HepG2 (cell line): ENCODE data around the gene TMEM229B. TPM values are rescaled to one million over a fixed set of nuclear protein-coding genes. Genes with fewer than 3 reads are reported as not detected.

Experiments
- ATAC-seq: fragments of 200-7000 bp; cut with Tn5 transposase; 3 replicates; pipeline ENCODE4 v1.9.1; 2020; ENCODE audit warnings: mild to moderate bottlenecking, moderate library complexity
- BruUV-seq: library from RNA; stranded (reverse); fragments of 400-500 nt; replicated peaks from 2 replicates; lab custom pipeline; 2021; lab: Mats Ljungman, UMichigan
- CTCF ChIA-PET: fragments of 300-600 bp; formaldehyde crosslinking; extraction: SDS; loops from one replicate; lab custom pipeline; 2021; ENCODE audit warnings: low total read pairs, inconsistent platforms, low intra/inter-chr PET ratio; lab: Yijun Ruan, JAX
- POLR2A ChIA-PET: fragments of 350-600 bp; sonication (Branson Sonifier 250); formaldehyde crosslinking; loops from one replicate; lab custom pipeline; 2020; ENCODE audit warnings: antibody characterized with exemption, inconsistent platforms; lab: Yijun Ruan, JAX
- DNase-seq: peaks from one replicate; pipeline ENCODE4 v3.0.0-alpha.2; 2015; ENCODE audit warnings: low spot score
- FAIRE-seq: peaks from 3 replicates; lab custom pipeline; 2011; peaks lifted over from hg19 to GRCh38; lab: Jason Lieb, UNC
- H2AFZ ChIP-seq: one replicate; pipeline ENCODE4 v1.6.1; 2011; ENCODE audit warnings: low read length, inconsistent platforms
- H3K27ac ChIP-seq: fragments of 300-600 bp; 3 replicates; pipeline ENCODE4 v1.8.0; 2011; ENCODE audit warnings: mixed run types, mild to moderate bottlenecking, mixed read lengths, low read length, inconsistent platforms; ENCODE audit not compliant: insufficient read depth; ENCODE audit errors: extremely low read length
- H3K27me3 ChIP-seq, 2 experiments: fragments of 200-600 bp in 1 of 2; 2 replicates in 1 of 2; 3 replicates in 1 of 2; pipeline versions ENCODE4 v1.6.0 to v1.8.0; 2011; ENCODE audit warnings: low read length in 2 of 2, mild to moderate bottlenecking in 2 of 2, moderate library complexity in 2 of 2, inconsistent platforms in 1 of 2; ENCODE audit not compliant: insufficient read depth in 2 of 2, control insufficient read depth in 1 of 2
- H3K36me3 ChIP-seq, 2 experiments: fragments of 200-600 bp in 1 of 2; replicated peaks in 1 of 2; 2 replicates in 1 of 2; 3 replicates in 1 of 2; pipeline versions ENCODE4 v1.5.1 to v1.8.0; 2011; ENCODE audit warnings: low read length in 2 of 2, inconsistent platforms in 1 of 2; ENCODE audit not compliant: insufficient read depth in 2 of 2, control insufficient read depth in 1 of 2
- H3K4me1 ChIP-seq: 2 replicates; pipeline ENCODE4 v1.5.1; 2012; ENCODE audit warnings: low read length, inconsistent platforms; ENCODE audit not compliant: insufficient read depth
- H3K4me2 ChIP-seq: 2 replicates; pipeline ENCODE4 v1.6.0; 2011; ENCODE audit warnings: low read depth, low read length, inconsistent platforms
- H3K4me3 ChIP-seq, 3 experiments: fragments of 200-600 bp in 1 of 3; sonication (generic), shearing (Covaris generic) in 1 of 3; replicated peaks in 1 of 3; 2 replicates each; pipeline ENCODE4 v1.5.1; 2011 to 2016; ENCODE audit warnings: low read length in 3 of 3, inconsistent platforms in 2 of 3, low read depth in 2 of 3, mild to moderate bottlenecking in 2 of 3, control low read depth in 1 of 3, mixed read lengths in 1 of 3; ENCODE audit not compliant: insufficient read depth in 1 of 3
- H3K79me2 ChIP-seq: one replicate; pipeline ENCODE4 v1.6.1; 2011; ENCODE audit warnings: low read length, inconsistent platforms; ENCODE audit not compliant: insufficient read depth
- H3K9ac ChIP-seq: 2 replicates; pipeline ENCODE4 v1.6.0; 2011; ENCODE audit warnings: mild to moderate bottlenecking, low read depth, low read length, inconsistent platforms; ENCODE audit not compliant: insufficient read depth
- H3K9me3 ChIP-seq: 2 replicates; pipeline ENCODE4 v1.5.1; 2012; ENCODE audit warnings: mild to moderate bottlenecking, low read length
- H4K20me1 ChIP-seq: 2 replicates; pipeline ENCODE4 v1.6.0; 2011; ENCODE audit warnings: inconsistent platforms, mild to moderate bottlenecking, low read length, moderate library complexity; ENCODE audit not compliant: insufficient read depth
- MAZ ChIP-seq, 2 experiments: sonication (generic) in 1 of 2; formaldehyde crosslinking in 1 of 2; IDR thresholded peaks; 2 replicates each; pipeline versions ENCODE4 v1.5.0 to v1.6.1; 2012 to 2020; ENCODE audit warnings: low read depth in 2 of 2, mild to moderate bottlenecking in 2 of 2, borderline replicate concordance in 1 of 2, improper control_type of control experiment in 1 of 2, low read length in 1 of 2, missing genetic modification reagents in 1 of 2, moderate library complexity in 1 of 2
- MTF1 ChIP-seq: sonication (generic); formaldehyde crosslinking; IDR thresholded peaks from 2 replicates; pipeline ENCODE4 v1.5.0; 2020; ENCODE audit warnings: missing genetic modification reagents
- RARG ChIP-seq: sonication (generic); formaldehyde crosslinking; IDR thresholded peaks from 2 replicates; pipeline ENCODE4 v1.4.0; 2020; ENCODE audit warnings: low read depth, mild to moderate bottlenecking, missing genetic modification reagents
- RFX1 ChIP-seq: fragments of 450-650 bp; IDR thresholded peaks from 2 replicates; pipeline ENCODE4 v1.6.1; 2017
- RXRB ChIP-seq: IDR thresholded peaks from 2 replicates; pipeline ENCODE4 v1.6.1; 2016; ENCODE audit warnings: borderline replicate concordance, missing genetic modification reagents, missing compliant biosample characterization
- YY1 ChIP-seq: IDR thresholded peaks from 2 replicates; pipeline ENCODE4 v1.6.1; 2011; ENCODE audit warnings: low read length, low read depth, moderate library complexity, mild to moderate bottlenecking; ENCODE audit not compliant: insufficient read depth, insufficient replicate concordance
- ZFX ChIP-seq: sonication (generic); formaldehyde crosslinking; IDR thresholded peaks from 2 replicates; pipeline ENCODE4 v1.4.0; 2020; ENCODE audit warnings: mild to moderate bottlenecking, low read depth, missing genetic modification reagents, moderate library complexity
- ZNF24 ChIP-seq: fragments of 450-650 bp; IDR thresholded peaks from 2 replicates; pipeline ENCODE4 v1.6.1; 2017; ENCODE audit warnings: antibody characterized with exemption, mild to moderate bottlenecking
- ZNF333 ChIP-seq: sonication (generic); formaldehyde crosslinking; IDR thresholded peaks from 2 replicates; pipeline ENCODE4 v1.4.0; 2020; ENCODE audit warnings: mild to moderate bottlenecking, missing genetic modification reagents, borderline replicate concordance
- whole genome bisulfite sequencing: methylation state at CpG from one replicate; pipeline ENCODE4 v1.1.6; 2017; ENCODE audit warnings: low lambda C conversion rate; 5-methylcytosine and 5-hydroxymethylcytosine counted together
- in situ Hi-C: cut with HindIII; loops from 2 replicates; pipeline ENCODE4 v1.10.0; 2017; ENCODE audit warnings: low pct_unique_long_range_greater_than_20kb; ENCODE audit not compliant: extremely low pct_ligation_motif_present
- intact Hi-C: fragments of 100-400 bp; cut with micrococcal nuclease; formaldehyde crosslinking; loops from one replicate; pipeline ENCODE4 v1.10.0; 2022; ENCODE audit not compliant: unreplicated experiment
- polyA plus RNA-seq, 8 experiments: library from polyadenylated mRNA; depleted of rRNA in 3 of 8; stranded (reverse) in 7 of 8; unstranded in 1 of 8; fragments of >200 nt; fragmentation: Illumina TruSeq in 4 of 8; extraction: Trizol in 4 of 8; gene quantifications; 2 replicates each; pipeline versions ENCODE4 v1.2.1 to v1.2.3, GENCODE V29; 2011 to 2016; ENCODE audit warnings: low read depth in 4 of 8, missing spikeins in 1 of 8, mixed read lengths in 1 of 8; ENCODE audit not compliant: insufficient read depth in 1 of 8
- total RNA-seq, 5 experiments: library from RNA; depleted of rRNA; stranded (reverse); fragments of >200 nt; fragmentation: Illumina TruSeq; extraction: Trizol; gene quantifications; 2 replicates each; pipeline ENCODE4 v1.2.3, GENCODE V29; 2016; ENCODE audit warnings: low read depth in 1 of 5
- TF ChIP-seq, protein P1 (sequence below): sonication (generic); formaldehyde crosslinking; IDR thresholded peaks from 2 replicates; pipeline ENCODE4 v1.5.1; 2020; ENCODE audit warnings: missing genetic modification reagents, mild to moderate bottlenecking, borderline replicate concordance
- TF ChIP-seq, protein P2 (sequence below): sonication (generic); formaldehyde crosslinking; IDR thresholded peaks from 2 replicates; pipeline ENCODE4 v1.5.0; 2020; ENCODE audit warnings: mild to moderate bottlenecking, missing genetic modification reagents, borderline replicate concordance
- TF ChIP-seq, protein P3 (sequence below): sonication (generic); formaldehyde crosslinking; IDR thresholded peaks from 2 replicates; pipeline ENCODE4 v1.9.0; 2021; ENCODE audit warnings: missing genetic modification reagents, mild to moderate bottlenecking, borderline replicate concordance
- TF ChIP-seq, protein P4 (sequence below): sonication (generic); formaldehyde crosslinking; IDR thresholded peaks from 2 replicates; pipeline ENCODE4 v1.8.0; 2022; ENCODE audit warnings: mild to moderate bottlenecking, missing genetic modification reagents

TMEM229B gene
- total and polyA plus RNA-seq, 2 of the 13 experiments (the other 11 are each of a cell fraction or from before 2014, with no cell fraction given): 0.69 to 1.1 TPM

DNA sequence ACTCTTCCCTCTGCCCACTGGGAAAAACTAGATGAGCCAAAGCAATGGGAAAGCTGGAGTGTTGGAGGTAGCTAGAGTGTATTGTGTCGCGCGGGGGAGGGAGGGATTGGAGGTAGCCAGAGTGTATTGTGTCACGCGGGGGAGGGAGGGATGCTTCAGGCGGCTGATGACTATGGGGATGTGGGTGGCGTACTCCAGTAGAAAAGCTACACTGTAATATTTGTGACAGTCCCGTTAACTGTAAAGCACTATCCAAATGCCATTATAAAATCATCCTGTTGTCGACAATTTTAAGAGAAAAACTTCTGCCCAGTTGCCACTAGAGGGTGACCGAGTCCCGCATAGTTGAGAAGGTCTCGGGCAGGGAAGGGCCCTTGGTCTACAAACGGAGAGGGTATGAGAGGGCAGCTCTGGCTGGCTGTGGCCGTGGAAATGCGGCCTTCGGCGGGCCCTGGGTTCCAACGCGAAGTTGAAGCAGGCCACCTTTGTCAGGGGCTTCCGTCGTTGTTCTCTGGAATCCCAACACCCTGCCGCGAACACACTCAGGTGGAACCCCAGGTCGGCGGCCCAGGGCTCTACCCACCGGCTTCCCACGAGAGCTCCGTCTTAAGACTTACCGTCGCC lies 61.4 kb downstream of the TMEM229B start:
- no TSS peak for BruUV-seq
- Histone ChIP-seq H3K36me3 (no peaks in the 10 kb centered on the region), H3K79me2 (no peaks in the 10 kb centered on the region), H3K27ac (no peak overlapping the region), H3K9me3 (no peaks in the 10 kb centered on the region), H3K9ac (no peak overlapping the region), H2AFZ (no peak overlapping the region), H3K4me2 (peak overlapping the region; percentile 71), H4K20me1 (no peaks in the 10 kb centered on the region), H3K4me1 (peaks cover 32% of the 10 kb centered on the region), H3K4me3 (peak overlapping the region in 1 of 3 experiments; percentile 41; a peak in 1 of 6 replicates), H3K27me3 (peaks cover 0 to 6% of the 10 kb centered on the region in 2 experiments; a peak in 2 of 5 replicates)
- peak; percentile 82 for ATAC-seq
- ChIA-PET CTCF (interaction anchor here (1.3 to 3.8 kb wide), 3 partner anchors 144 to 277 kb away, joined by 3 to 22 read pairs (median 3); no protein-coding TSS in a partner anchor), POLR2A (interaction anchor here (1.3 to 2.1 kb wide), 2 partner anchors 41 to 144 kb away, joined by 3 to 9 read pairs; no protein-coding TSS in a partner anchor)
- peak; percentile 76 for DNase-seq
- peak; percentile 75 for FAIRE-seq
- 50% methylated on average over 14 of the region's 30 CpGs for WGBS
- intact Hi-C loops (loop anchor here (1.0 to 10.0 kb wide), 4 partner anchors 100 to 278 kb away; partner anchors contain the start of gene RDH12), in situ Hi-C loops (no loop called here)
- TF ChIP-seq ZNF24 (no peak), RFX1 (no peak), ZNF333 (CRISPR knock-in tag) (no peak), MTF1 (CRISPR knock-in tag) (no peak), RARG (no peak), ZFX (CRISPR knock-in tag) (peak; percentile 44), RXRB (CRISPR knock-in tag) (peak; percentile 33; the same call in 1 of the 2 replicates), YY1 (no peak), MAZ (IDR thresholded peaks at IDR 0.05; ENCODE audit: borderline replicate concordance, low read depth, low read length) (no peak), MAZ (CRISPR knock-in tag; IDR thresholded peaks at IDR 0.05; ENCODE audit: low read depth) (0 out of 2 replicates have a peak, but pooled peaks have one; percentile 36)
- TF ChIP-seq, protein P1, sequence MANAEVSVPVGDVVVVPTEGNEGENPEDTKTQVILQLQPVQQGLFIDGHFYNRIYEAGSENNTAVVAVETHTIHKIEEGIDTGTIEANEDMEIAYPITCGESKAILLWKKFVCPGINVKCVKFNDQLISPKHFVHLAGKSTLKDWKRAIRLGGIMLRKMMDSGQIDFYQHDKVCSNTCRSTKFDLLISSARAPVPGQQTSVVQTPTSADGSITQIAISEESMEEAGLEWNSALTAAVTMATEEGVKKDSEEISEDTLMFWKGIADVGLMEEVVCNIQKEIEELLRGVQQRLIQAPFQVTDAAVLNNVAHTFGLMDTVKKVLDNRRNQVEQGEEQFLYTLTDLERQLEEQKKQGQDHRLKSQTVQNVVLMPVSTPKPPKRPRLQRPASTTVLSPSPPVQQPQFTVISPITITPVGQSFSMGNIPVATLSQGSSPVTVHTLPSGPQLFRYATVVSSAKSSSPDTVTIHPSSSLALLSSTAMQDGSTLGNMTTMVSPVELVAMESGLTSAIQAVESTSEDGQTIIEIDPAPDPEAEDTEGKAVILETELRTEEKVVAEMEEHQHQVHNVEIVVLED (CRISPR knock-in tag): no peak
- TF ChIP-seq, protein P2, sequence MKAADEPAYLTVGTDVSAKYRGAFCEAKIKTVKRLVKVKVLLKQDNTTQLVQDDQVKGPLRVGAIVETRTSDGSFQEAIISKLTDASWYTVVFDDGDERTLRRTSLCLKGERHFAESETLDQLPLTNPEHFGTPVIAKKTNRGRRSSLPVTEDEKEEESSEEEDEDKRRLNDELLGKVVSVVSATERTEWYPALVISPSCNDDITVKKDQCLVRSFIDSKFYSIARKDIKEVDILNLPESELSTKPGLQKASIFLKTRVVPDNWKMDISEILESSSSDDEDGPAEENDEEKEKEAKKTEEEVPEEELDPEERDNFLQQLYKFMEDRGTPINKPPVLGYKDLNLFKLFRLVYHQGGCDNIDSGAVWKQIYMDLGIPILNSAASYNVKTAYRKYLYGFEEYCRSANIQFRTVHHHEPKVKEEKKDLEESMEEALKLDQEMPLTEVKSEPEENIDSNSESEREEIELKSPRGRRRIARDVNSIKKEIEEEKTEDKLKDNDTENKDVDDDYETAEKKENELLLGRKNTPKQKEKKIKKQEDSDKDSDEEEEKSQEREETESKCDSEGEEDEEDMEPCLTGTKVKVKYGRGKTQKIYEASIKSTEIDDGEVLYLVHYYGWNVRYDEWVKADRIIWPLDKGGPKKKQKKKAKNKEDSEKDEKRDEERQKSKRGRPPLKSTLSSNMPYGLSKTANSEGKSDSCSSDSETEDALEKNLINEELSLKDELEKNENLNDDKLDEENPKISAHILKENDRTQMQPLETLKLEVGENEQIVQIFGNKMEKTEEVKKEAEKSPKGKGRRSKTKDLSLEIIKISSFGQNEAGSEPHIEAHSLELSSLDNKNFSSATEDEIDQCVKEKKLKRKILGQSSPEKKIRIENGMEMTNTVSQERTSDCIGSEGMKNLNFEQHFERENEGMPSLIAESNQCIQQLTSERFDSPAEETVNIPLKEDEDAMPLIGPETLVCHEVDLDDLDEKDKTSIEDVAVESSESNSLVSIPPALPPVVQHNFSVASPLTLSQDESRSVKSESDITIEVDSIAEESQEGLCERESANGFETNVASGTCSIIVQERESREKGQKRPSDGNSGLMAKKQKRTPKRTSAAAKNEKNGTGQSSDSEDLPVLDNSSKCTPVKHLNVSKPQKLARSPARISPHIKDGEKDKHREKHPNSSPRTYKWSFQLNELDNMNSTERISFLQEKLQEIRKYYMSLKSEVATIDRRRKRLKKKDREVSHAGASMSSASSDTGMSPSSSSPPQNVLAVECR (CRISPR knock-in tag): 0 out of 2 replicates have a peak, but pooled peaks have one; percentile 27
- TF ChIP-seq, protein P3, sequence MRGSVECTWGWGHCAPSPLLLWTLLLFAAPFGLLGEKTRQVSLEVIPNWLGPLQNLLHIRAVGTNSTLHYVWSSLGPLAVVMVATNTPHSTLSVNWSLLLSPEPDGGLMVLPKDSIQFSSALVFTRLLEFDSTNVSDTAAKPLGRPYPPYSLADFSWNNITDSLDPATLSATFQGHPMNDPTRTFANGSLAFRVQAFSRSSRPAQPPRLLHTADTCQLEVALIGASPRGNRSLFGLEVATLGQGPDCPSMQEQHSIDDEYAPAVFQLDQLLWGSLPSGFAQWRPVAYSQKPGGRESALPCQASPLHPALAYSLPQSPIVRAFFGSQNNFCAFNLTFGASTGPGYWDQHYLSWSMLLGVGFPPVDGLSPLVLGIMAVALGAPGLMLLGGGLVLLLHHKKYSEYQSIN (CRISPR knock-in tag): no peak
- TF ChIP-seq, protein P4, sequence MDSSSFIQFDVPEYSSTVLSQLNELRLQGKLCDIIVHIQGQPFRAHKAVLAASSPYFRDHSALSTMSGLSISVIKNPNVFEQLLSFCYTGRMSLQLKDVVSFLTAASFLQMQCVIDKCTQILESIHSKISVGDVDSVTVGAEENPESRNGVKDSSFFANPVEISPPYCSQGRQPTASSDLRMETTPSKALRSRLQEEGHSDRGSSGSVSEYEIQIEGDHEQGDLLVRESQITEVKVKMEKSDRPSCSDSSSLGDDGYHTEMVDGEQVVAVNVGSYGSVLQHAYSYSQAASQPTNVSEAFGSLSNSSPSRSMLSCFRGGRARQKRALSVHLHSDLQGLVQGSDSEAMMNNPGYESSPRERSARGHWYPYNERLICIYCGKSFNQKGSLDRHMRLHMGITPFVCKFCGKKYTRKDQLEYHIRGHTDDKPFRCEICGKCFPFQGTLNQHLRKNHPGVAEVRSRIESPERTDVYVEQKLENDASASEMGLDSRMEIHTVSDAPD (CRISPR knock-in tag): no peak
